Calu3 (cell line): ENCODE measurements around the gene TSFM. TPM values are rescaled to one million over a fixed set of nuclear protein-coding genes. Genes with fewer than 3 reads are reported as not detected.

Experiments
- BruUV-seq: library from RNA; stranded (reverse); fragments of 400-500 nt; replicated peaks from 2 replicates; lab custom pipeline; 2021; lab: Mats Ljungman, UMichigan
- CTCF ChIA-PET: fragments of 300-600 bp; sonication (Branson Sonifier 250); formaldehyde crosslinking; loops from one replicate; lab custom pipeline; 2022; ENCODE audit warnings: antibody characterized with exemption; lab: Charles Lee
- DNase-seq: peaks from one replicate; pipeline ENCODE4 v3.0.0; 2022
- H3K27ac Mint-ChIP-seq: one replicate; pipeline ENCODE4 v1.8.0; 2022; ENCODE audit warnings: mixed read lengths; ENCODE audit not compliant: unreplicated experiment
- H3K27me3 Mint-ChIP-seq: one replicate; pipeline ENCODE4 v1.8.0; 2022; ENCODE audit warnings: mixed read lengths; ENCODE audit not compliant: unreplicated experiment
- H3K36me3 Mint-ChIP-seq: one replicate; pipeline ENCODE4 v1.8.0; 2022; ENCODE audit warnings: mild to moderate bottlenecking, moderate library complexity, mixed read lengths; ENCODE audit not compliant: insufficient read depth, unreplicated experiment
- H3K4me1 Mint-ChIP-seq: one replicate; pipeline ENCODE4 v1.8.0; 2022; ENCODE audit warnings: mild to moderate bottlenecking, low read depth, mixed read lengths; ENCODE audit not compliant: unreplicated experiment
- H3K4me3 Mint-ChIP-seq: one replicate; pipeline ENCODE4 v1.8.0; 2022; ENCODE audit warnings: mild to moderate bottlenecking, low read depth, moderate library complexity, mixed read lengths; ENCODE audit not compliant: unreplicated experiment
- H3K9me3 Mint-ChIP-seq: one replicate; pipeline ENCODE4 v1.8.0; 2022; ENCODE audit warnings: low read depth, mixed read lengths; ENCODE audit not compliant: unreplicated experiment
- CTCF ChIP-seq: fragments of 200-600 bp; IDR thresholded peaks from one replicate; pipeline ENCODE4 v1.8.0; 2022; ENCODE audit warnings: antibody characterized with exemption; ENCODE audit not compliant: unreplicated experiment
- intact Hi-C: fragments of 100-400 bp; cut with micrococcal nuclease; formaldehyde crosslinking; loops from one replicate; pipeline ENCODE4 v1.10.0; 2022; ENCODE audit not compliant: unreplicated experiment
- total RNA-seq: library from RNA; stranded (reverse); gene quantifications from 2 replicates; pipeline ENCODE4 v1.2.3, GENCODE V29; 2022

The TSFM gene
- total RNA-seq, 1 experiment from 2014 or later: 47.1 TPM

- DNase-seq: no peak
- Mint-ChIP-seq H3K4me1 (no peaks in the 10 kb centered on the region), H3K27me3 (no peaks in the 10 kb centered on the region), H3K9me3 (no peaks in the 10 kb centered on the region), H3K27ac (no peak overlapping the region), H3K36me3 (peaks cover 12% of the 10 kb centered on the region), H3K4me3 (no peak overlapping the region)
- BruUV-seq: no TSS peak
- CTCF ChIA-PET: no interaction called here
- intact Hi-C loops: no loop called here
- no peak for TF ChIP-seq CTCF
These were observed 18.4 kb downstream of the TSFM start for GRCh38 chr12:57800965-57801364.

GRCh38 chr12:57802607-57803006 lies 20.0 kb downstream of the TSFM start:
- CTCF ChIA-PET: interaction anchor here (0.5 to 0.8 kb wide), 4 partner anchors 15 to 213 kb away, joined by 3 to 6 read pairs (median 4); no protein-coding TSS in a partner anchor
- Mint-ChIP-seq H3K4me3 (no peak overlapping the region), H3K27me3 (no peaks in the 10 kb centered on the region), H3K27ac (no peak overlapping the region), H3K9me3 (no peaks in the 10 kb centered on the region), H3K4me1 (no peaks in the 10 kb centered on the region), H3K36me3 (peaks cover 10% of the 10 kb centered on the region)
- BruUV-seq: no TSS peak
- TF ChIP-seq CTCF: no peak
- intact Hi-C loops: loop anchor here (1.0 kb wide), 1 partner anchor 103 kb away; no protein-coding TSS in a partner anchor
- no peak for DNase-seq

GRCh38 chr12:57803319-57803893 lies 20.8 kb downstream of the TSFM start:
- peak; percentile 60 for DNase-seq
- H3K9me3 Mint-ChIP-seq: no peaks in the 10 kb centered on the region
- peak; percentile 84 for TF ChIP-seq CTCF
- H3K4me3 Mint-ChIP-seq: no peak overlapping the region
- no TSS peak for BruUV-seq
- intact Hi-C loops: loop anchor here (1.0 kb wide), 1 partner anchor 102 kb away; no protein-coding TSS in a partner anchor
- no peak overlapping the region for H3K27ac Mint-ChIP-seq
- no peaks in the 10 kb centered on the region for H3K27me3 Mint-ChIP-seq
- no peaks in the 10 kb centered on the region for H3K4me1 Mint-ChIP-seq
- CTCF ChIA-PET: interaction anchor here (0.6 to 0.8 kb wide), 3 partner anchors 12 to 101 kb away, joined by 3 to 4 read pairs (median 4); no protein-coding TSS in a partner anchor
- H3K36me3 Mint-ChIP-seq: peaks cover 5% of the 10 kb centered on the region

GRCh38 chr12:57806677-57807076 lies 24.1 kb downstream of the TSFM start:
- Mint-ChIP-seq H3K4me1 (peaks cover 9% of the 10 kb centered on the region), H3K27me3 (no peaks in the 10 kb centered on the region), H3K4me3 (no peak overlapping the region), H3K9me3 (no peaks in the 10 kb centered on the region), H3K36me3 (peaks cover 10% of the 10 kb centered on the region), H3K27ac (no peak overlapping the region)
- TF ChIP-seq CTCF: no peak
- CTCF ChIA-PET: no interaction called here
- intact Hi-C loops: no loop called here
- no peak for DNase-seq
- no TSS peak for BruUV-seq
